ENCODE measurements around the gene SNRPB2.

The SNRPB2 gene

GRCh38 chr20:16729565-16730460 lies at the start of gene SNRPB2:
TSS of gene SNRPB2 (plus strand) at chr20:16730026. CDS start at chr20:16731703, 1,677 bp downstream.
- H3K4me3 ChIP-seq (ENCODE audit: low read depth, low read length): peak within 1 kb of the TSS; percentile 93
- peak; percentile 88 for DNase-seq (ENCODE audit: low read depth)

DNA sequence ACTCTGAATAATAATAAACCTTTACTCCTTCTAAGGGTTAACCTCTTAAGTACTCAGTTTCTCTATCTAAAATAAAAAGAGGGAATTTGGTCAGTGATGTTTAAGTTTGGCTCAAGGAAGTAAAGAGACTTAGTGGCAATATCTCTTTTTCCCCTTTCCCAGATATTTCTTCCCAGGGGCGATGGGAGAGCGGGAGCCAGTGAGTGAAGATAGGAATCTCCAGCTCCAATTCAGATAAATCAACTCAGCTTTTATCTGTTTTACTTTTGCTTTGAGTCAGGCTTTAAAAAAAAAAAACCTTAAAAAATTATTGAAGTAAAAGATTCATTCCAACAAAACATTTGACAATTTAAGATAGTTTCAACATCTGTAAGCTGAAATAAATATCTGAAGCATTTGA lies 45.4 kb upstream of the SNRPB2 start:
- DNase-seq (ENCODE audit: low read depth): no peak
- no peak overlapping the region for H3K4me3 ChIP-seq (ENCODE audit: low read depth, low read length)

- DNase-seq (ENCODE audit: low read depth): no peak
These were observed 39.9 kb upstream of the SNRPB2 start for GRCh38 chr20:16689906-16690305.

GRCh38 chr20:16691381-16691780 lies 38.4 kb upstream of the SNRPB2 start:
- DNase-seq (ENCODE audit: low read depth): no peak
- H3K4me3 ChIP-seq (ENCODE audit: low read depth, low read length): no peak overlapping the region

More at GRCh38 chr20:16689906-16690305, 39.9 kb upstream of the SNRPB2 start:
- H3K4me3 ChIP-seq (ENCODE audit: low read depth, low read length): no peak overlapping the region

DNA sequence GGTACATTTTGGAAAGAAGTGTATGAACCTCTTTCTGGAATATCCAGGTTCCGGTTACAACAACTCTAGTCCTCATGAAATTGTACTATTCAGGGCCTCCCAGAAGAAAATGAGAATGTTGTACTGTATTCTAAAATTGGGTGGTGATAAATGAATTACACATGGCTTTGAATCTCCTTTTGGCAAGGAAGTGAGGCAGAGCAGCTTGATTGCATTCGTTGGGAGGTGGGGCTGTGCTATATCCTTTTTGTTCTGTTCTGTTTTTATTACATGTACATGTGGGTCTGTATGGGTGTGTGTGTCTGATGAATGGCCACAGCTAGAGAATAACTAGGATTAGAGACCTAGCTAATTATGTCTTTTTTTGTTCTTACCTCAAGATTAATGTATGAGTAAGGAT lies 37.8 kb upstream of the SNRPB2 start:
- no peak for DNase-seq (ENCODE audit: low read depth)
- H3K4me3 ChIP-seq (ENCODE audit: low read depth, low read length): no peak overlapping the region

- no peak for DNase-seq (ENCODE audit: low read depth)
- H3K4me3 ChIP-seq (ENCODE audit: low read depth, low read length): no peak overlapping the region
These were observed 37.4 kb upstream of the SNRPB2 start for GRCh38 chr20:16692442-16692841.

DNA sequence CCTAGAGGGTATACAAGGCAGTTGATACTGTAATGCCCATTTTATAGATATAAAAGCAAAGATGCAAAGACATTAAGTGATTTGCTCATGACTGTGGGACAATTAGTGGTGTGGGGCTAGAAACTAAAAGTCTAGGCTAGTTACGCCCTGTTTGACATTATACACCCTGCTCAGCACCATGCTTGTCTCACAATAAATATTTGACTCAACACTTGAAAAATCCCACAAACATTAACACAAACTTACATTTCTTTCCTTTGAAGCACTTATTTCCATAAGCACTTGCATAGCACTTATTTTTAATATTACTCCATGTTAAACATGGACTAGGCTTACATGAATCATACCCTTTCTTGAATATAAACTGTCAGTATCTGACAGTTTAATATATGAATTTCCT lies 36.5 kb upstream of the SNRPB2 start:
- no peak for DNase-seq (ENCODE audit: low read depth)

GRCh38 chr20:16694161-16694560 lies 35.7 kb upstream of the SNRPB2 start:
- no peak overlapping the region for H3K4me3 ChIP-seq (ENCODE audit: low read depth, low read length)
- no peak for DNase-seq (ENCODE audit: low read depth)

More for the DNA sequence above, 36.5 kb upstream of the SNRPB2 start:
- no peak overlapping the region for H3K4me3 ChIP-seq (ENCODE audit: low read depth, low read length)

- DNase-seq (ENCODE audit: low read depth): no peak
These were observed 34.2 kb upstream of the SNRPB2 start for GRCh38 chr20:16695628-16696027.

DNA sequence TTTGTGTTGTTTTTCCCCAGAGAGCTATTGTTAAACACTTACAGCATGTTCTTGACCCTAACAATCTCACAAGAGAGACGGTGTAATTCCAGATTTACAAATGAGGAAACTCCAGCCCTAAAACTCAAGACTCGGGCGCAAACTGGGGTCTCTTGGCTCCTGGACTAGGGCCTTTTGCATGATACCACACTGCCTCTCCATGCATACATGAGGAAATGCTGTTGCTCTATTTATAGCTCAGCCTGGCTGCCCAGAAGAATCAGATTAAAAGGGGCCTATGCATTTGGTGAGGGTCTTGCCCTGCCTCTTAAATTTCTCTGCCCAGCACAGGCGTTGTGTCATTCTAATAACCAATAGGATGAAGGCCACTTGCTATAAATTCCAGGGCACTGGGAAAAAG lies 30.5 kb upstream of the SNRPB2 start:
- H3K4me3 ChIP-seq (ENCODE audit: low read depth, low read length): no peak overlapping the region
- DNase-seq (ENCODE audit: low read depth): no peak

More at GRCh38 chr20:16695628-16696027, 34.2 kb upstream of the SNRPB2 start:
- no peak overlapping the region for H3K4me3 ChIP-seq (ENCODE audit: low read depth, low read length)

DNA sequence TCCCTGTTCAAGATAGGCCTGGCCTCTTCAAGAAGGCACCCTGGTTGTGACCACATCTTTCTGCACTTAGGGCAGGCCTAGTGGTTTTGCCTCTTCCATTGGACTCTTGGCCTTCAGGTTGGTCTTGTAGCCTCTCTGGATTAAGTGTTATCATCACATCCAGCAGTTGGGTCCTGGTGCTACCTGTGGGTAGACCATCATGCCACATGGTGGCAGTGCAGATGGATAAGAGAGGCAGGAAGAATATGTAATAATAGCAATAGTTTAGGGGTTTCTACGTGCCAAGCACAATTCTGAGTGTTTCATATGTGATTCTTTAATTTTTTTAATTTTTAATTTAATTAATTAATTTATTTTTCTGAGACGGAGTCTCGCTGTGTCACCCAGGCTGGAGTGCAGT lies 28.5 kb upstream of the SNRPB2 start:
- no peak overlapping the region for H3K4me3 ChIP-seq (ENCODE audit: low read depth, low read length)
- no peak for DNase-seq (ENCODE audit: low read depth)

GRCh38 chr20:16703570-16703969 lies 26.3 kb upstream of the SNRPB2 start:
- no peak overlapping the region for H3K4me3 ChIP-seq (ENCODE audit: low read depth, low read length)
- DNase-seq (ENCODE audit: low read depth): no peak

DNA sequence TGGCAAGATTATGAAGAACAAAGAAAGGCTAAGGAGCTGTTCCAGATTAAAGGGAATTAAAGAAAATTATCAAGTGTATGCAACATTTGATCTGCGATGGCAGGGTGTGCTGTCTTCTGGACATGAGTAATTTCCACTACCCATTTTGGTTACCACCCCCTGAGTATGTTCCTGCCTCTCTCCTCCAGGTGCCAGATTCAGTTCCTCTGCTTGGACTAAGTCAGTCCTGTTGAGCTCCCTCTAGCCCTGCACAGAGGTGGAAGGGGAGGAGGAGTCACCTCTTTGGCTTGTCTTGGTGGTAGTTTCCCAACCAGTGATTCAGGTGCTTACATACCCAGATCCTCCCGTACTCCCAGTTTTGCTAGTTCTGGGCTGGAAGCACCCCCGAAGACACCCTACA lies 22.2 kb upstream of the SNRPB2 start:
- no peak for DNase-seq (ENCODE audit: low read depth)
- no peak overlapping the region for H3K4me3 ChIP-seq (ENCODE audit: low read depth, low read length)

DNA sequence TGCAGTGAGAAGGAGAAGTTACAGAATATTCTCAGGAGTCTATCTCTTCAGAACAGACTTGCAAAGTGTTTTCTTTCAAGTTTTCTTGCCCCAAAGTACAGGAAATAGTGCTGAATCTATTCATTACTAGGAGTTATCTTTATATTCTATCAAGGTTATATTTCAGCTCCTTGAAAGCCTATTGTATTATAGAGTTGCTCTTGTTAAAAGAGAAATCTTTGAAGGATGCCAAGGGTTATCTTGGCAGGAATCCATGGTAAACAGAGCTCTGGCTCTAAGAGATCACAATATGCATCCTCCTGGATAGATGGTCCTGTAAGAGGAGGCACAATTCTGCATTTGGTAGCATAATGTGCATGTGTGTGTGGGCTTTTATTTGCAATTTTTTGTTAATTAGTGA lies 21.2 kb upstream of the SNRPB2 start:
- H3K4me3 ChIP-seq (ENCODE audit: low read depth, low read length): no peak overlapping the region

DNA sequence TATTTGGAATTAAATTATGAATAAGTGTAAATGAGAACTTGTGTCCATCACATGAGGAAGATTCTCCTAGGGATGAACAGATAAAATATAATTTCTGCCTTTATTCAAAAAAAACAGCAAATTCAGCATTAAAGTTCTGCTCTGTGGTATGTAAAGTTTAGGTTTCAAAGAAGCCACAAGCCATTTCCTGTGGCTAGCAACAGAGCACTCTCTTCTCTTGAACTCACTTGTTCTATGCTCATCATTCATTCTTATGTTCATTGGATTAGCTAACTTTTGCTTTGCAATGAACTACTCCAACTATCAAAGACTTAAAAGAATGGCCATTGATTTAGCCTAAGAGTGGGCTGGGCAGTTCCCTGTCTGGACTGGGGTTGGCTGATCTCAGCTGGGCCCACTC lies 20.8 kb upstream of the SNRPB2 start:
- H3K4me3 ChIP-seq (ENCODE audit: low read depth, low read length): no peak overlapping the region
- no peak for DNase-seq (ENCODE audit: low read depth)

More for the DNA sequence above, 21.2 kb upstream of the SNRPB2 start:
- no peak for DNase-seq (ENCODE audit: low read depth)

GRCh38 chr20:16710781-16711180 lies 19.0 kb upstream of the SNRPB2 start:
- no peak for DNase-seq (ENCODE audit: low read depth)
- no peak overlapping the region for H3K4me3 ChIP-seq (ENCODE audit: low read depth, low read length)

GRCh38 chr20:16711661-16712258 lies 18.1 kb upstream of the SNRPB2 start:
- H3K4me3 ChIP-seq (ENCODE audit: low read depth, low read length): no peak overlapping the region
- no peak for DNase-seq (ENCODE audit: low read depth)

DNA sequence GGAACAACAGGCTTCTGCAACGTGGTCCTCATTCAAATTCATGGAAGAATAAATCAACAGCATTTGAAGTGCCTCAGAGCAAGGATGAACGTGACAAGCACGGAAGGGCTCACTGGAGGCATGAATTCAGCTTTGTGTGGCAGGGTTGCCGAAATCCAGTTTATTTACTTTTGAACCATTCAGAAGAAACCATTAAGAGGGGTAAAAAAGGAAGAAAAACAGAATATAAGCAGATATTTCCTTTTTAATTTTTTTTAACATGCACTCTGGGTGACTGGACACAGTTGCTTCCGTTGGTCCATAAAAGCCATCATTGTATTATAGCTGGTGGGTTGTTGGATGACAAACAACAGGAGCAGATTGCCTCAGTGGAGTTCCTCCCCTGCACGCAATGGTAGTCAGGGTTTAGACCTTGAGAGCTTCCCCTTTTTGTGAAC lies 17.3 kb upstream of the SNRPB2 start:
- no peak overlapping the region for H3K4me3 ChIP-seq (ENCODE audit: low read depth, low read length)
- DNase-seq (ENCODE audit: low read depth): no peak

DNA sequence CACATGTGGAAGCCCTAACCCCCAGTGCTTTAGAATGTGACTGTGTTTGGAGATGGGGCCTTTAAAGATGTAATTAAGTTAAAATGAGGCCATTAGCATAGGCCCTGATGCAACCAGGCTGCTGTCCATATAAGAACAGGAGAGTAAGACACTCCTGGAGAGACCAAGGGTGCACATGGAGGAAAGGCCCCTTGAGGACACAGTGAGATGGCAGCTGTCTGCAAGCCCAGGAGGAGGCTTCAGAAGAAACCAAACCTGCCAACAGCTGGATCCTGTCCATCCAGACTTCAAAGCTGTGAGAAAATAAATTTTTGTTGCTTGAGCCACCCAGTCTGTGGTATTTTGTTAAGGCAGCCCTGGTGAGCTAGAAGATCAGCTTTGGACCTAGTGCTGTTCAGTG lies 16.8 kb upstream of the SNRPB2 start:
- no peak overlapping the region for H3K4me3 ChIP-seq (ENCODE audit: low read depth, low read length)
- DNase-seq (ENCODE audit: low read depth): no peak

DNA sequence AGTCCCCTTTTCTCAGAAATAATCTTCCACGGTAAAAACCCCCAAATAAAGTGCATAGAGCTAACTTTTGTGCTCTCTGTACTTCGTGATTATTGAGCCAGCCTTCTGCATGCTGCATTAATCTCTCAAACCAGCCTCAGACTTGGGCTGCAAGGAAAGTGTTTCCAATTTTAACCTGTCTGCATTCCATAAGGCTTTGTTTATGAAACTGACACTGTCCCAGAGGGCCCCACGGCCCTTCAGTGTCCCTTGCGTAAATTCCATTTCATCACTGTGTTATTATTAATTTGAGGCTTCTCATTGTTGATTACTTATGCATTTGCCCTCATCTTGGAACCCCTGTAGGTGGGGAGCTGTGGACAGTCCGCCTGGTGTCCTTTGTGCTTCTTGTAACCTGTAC lies 15.6 kb upstream of the SNRPB2 start:
- DNase-seq (ENCODE audit: low read depth): no peak
- no peak overlapping the region for H3K4me3 ChIP-seq (ENCODE audit: low read depth, low read length)

DNA sequence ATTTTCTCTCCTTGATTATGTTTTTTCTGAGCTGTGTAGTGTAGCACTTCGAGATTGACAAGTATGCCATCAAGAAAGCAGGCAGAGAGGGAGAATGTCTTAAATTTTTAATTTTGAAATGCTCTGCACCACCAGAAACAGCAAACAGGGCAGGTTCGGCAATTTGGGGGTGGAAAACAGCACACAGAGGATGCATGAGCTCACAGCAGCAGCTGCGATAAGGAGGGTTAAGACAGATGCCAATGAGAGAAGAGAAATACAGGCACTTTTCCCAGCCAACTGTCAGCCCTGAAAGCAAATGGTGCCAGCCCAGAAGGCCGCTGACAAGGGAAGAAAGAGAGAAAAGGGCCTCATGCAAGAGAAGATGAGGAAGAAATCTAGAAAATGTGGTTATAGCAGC lies 15.1 kb upstream of the SNRPB2 start:
- H3K4me3 ChIP-seq (ENCODE audit: low read depth, low read length): no peak overlapping the region
- DNase-seq (ENCODE audit: low read depth): no peak
